ENCODE results near the gene TPST2.

The TPST2 gene

DNA sequence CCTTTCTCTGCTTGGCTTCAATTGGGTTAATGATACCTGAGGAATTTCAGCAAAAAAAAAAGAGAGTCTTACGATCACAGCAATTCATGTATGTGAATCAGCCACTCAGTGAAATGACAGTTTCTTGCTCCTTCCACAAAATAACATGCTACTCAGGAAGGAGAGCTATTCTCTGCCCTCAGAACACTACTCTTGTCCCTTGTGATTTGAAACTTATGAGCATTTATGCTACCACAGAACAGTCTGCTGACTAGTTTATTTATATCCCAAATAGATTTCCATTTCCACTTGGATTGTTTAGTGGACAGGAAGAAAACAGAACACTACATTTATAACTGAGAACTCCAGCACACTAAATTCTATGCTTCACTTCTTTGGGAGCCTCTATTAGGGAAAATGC lies 86.2 kb downstream of the TPST2 start:
- no peak for DNase-seq (ENCODE audit: extremely low read depth in 1 of 2, low read depth in 1 of 2)

DNA sequence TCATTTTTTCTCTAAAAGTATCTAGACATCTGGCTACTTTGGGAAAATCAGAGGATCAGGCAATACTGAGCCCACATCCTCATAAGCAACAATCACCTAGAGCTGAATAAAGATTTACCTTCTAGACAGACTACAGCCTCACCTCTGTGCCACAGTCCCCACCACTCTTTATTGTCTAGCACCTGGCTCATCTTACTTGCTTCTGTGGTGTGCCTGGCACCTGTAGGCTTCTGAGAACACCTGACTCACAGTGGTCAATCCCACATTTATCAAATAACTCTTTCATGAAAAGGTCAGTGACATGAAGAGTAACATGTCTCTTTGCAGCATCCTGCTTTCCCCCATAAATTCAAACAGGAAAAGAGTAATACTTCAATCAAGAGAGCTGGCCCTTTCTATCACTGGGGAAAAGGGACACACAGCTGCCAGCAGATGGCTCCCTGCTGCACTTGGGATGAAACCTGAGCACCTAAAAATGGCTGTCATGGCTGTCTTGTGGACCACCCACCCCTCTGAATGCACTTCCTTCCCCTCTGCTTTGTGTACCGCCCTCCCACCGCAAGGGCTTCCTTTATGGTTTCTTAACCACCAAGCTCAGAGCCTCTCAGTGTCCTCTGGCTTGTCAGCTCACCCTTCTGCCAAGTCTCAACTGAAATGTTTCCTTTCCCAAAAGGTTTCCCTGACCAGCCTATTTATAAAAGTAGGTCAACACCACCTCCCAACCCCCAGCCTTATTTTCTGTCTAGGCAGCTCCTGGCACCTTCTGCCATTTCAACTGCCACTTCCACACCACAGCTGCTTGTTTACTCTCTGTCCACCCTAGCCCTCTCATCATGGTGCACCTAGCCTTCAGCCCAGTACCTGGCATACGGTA lies 87.0 kb downstream of the TPST2 start:
- peak; percentile 33 to 47 for DNase-seq (ENCODE audit: extremely low read depth in 1 of 2, low read depth in 1 of 2)

DNA sequence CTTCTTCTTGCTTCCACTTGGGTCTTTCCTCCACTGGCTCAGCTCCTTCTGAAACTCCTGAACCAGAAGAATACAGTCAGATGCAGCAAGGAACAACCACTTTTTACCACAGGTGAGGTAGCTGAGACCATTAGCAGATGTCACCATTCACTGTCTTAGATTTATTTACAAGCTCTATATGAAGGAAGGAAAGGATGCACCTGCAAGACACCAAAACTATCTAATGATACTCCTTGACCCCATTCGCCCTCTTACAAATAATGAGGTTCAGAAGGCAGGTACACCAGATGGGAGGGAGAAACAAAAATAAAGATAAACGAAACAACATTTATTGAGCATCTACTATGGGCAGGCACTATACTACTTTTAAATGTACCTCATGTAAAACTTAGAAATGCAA lies 87.9 kb downstream of the TPST2 start:
- DNase-seq (ENCODE audit: extremely low read depth in 1 of 2, low read depth in 1 of 2), result no peak

DNA sequence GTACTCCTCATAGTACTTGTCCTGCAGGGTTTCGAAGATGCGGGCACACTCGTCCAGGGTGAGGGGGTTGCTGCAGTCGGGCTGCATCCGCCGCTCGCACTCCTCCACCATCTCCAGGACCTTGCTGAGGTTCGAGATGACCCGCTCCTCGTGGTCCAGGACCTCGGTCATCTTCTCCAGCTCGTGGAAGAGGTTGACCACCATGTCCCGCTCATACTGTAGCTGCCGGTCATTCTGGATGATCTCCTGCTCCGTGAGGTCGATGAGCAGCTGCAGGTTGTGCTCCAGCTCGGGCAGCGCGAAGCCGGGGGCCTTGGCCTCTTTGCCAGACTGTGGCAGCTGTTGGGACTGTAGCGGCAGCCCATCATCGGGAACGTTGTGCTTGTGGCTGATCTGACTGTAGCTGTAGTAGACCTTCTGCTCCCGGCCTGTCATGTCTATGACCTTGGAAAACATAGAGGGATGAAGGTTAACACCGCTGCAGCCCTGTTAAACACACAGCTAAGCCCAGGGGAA lies 90.7 kb downstream of the TPST2 start:
- no peak for DNase-seq (ENCODE audit: extremely low read depth in 1 of 2, low read depth in 1 of 2)

DNA sequence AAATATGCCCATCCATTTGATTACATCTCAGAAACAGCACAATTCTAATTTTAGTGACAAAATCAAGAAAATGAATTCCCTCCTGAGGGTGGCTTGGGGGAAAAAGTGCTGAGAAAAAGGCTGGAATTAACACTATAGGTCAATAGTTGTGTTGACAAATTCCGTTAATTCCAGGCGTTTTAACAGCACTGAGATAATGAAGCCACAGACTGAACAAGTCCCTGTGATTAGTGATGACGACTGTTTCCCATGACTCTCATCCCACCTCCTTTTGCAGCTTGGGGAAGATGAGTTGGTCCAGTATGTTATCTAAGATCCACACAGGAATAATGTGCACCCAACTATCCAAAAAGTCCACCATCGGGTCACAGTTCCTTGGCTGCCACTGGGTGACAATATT lies 93.5 kb downstream of the TPST2 start:
- DNase-seq (ENCODE audit: extremely low read depth in 1 of 2, low read depth in 1 of 2), result no peak

DNA sequence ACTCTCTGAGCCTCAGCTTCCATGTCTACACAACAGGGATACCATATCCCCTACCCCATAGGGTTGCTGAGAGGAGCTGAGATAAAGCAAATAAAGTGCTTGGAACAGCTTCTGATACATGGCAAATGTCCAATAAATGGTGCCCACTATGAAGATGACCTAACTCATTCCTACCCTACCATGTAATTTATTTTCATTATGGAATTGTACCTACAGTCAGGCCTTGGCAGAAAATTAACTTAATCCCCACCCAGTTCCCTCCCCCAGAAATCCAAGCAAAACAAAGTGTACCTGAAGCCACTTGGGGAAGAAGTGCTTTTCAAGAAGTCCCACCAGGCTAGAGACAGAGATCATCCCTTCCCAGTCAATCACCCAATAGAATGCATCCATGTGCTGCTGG lies 95.4 kb downstream of the TPST2 start:
- DNase-seq (ENCODE audit: extremely low read depth in 1 of 2, low read depth in 1 of 2), result no peak

DNA sequence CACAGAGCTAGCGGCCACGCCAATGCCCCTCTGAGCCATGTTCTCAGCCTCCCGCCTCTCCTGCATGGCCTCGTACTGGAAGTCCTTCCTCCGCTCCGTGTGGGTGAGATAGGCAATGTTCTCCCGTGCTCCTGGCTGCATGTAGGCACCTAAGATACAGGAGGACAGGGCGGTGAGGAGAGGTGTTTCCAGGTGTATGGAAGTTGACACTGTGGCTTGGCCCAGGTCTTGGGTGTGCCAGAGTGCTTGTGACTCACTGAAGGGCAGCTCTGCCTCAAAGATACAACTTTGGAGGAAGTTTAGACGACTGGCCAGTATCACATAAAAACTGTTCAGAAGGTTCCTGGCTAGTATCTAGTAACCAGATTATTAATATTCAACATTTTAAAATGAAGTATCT lies 97.7 kb downstream of the TPST2 start:
- no peak for DNase-seq (ENCODE audit: extremely low read depth in 1 of 2, low read depth in 1 of 2)

DNA sequence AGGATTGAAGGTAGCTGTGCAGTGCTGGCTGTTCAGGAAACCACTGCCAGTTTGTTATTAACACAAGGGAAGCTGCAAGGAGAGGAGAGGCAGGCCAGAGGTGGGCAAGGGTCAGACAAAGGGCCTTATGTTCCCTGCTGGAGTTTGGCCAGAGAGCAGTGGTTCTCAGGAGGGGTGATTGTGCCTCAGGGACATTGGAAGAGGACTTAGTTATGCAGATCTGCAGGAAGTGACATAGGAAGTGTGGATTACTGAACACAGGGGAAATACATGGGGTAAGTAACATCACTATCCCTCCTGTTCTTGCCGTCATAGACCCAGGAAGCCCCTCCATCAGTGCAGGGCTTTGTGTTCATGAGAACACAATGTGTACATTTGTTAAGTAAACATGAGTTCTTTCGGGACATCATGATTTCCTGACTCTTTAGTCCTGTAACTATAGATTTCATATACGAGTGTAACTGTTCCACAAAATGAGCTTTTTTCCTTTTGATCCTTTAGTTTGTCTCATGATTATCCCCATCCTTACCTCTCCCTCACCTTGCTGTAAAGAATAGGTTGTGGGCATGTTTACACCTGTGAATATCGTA lies 100.4 kb downstream of the TPST2 start:
- DNase-seq (ENCODE audit: extremely low read depth in 1 of 2, low read depth in 1 of 2), result no peak

DNA sequence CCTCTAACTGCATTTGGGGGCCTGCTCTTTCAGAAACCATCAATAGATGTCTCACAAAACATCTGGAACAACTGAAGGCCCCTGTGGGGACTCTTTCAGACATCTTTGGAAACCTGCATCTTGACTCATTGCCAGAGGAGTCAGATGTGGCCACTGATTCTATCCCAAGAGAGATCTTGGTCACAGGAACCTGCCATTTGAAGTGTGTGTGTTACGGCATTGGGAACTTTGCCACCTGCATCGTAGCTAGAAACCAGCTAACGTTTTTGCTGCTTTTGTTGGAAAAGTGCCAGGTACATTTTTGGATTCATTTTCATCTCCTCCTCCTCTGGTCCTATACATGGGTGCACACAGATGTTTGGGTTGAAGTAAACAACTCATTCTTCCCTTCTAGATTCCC lies 101.9 kb downstream of the TPST2 start:
- no peak for DNase-seq (ENCODE audit: extremely low read depth in 1 of 2, low read depth in 1 of 2)

DNA sequence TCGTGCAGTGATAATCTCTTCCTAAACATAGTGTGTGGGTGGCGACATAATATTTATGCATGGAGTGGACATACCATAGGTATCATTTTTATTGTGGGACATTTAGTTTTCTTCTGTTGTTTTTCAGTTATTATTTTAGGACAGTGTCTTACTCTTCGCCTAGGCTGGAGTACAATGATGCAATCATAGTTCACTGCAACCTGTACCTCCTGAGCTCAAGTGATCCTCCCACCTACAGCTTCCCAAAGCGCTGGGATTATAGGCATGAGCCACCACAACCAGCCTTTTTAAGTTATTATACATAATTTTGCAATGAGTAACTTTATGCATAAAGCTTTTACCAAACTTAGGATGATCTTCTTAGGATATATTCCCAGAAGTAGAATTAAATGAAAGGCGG lies 103.5 kb downstream of the TPST2 start:
- no peak for DNase-seq (ENCODE audit: extremely low read depth in 1 of 2, low read depth in 1 of 2)

DNA sequence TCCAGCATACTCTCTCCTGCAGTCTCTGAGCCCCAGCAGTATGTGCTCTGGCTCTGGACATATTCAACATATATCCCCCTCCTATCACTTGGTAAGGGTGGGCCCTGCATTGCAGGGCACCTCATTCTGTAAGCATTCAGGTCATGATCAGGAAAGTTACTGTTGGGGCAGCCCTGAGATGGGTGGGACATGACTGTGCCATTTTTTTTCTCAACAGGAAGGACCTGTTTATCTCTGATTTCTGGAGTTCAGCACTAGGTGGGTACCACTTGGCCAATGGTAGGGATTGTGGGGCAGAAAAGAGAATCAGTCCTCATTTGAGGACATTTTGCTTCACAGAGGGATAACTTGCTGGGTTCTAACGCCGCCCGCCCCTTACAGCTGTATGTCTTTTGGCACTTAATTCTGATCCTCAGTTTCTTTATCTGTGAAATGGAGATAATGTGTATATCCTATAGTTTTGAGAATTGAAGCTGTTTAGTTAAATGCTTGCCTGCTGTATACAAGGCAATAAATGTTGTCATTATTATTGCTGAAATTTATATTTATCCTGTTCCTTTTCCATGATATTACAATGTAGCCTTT lies 104.0 kb downstream of the TPST2 start:
- no peak for DNase-seq (ENCODE audit: extremely low read depth in 1 of 2, low read depth in 1 of 2)

DNA sequence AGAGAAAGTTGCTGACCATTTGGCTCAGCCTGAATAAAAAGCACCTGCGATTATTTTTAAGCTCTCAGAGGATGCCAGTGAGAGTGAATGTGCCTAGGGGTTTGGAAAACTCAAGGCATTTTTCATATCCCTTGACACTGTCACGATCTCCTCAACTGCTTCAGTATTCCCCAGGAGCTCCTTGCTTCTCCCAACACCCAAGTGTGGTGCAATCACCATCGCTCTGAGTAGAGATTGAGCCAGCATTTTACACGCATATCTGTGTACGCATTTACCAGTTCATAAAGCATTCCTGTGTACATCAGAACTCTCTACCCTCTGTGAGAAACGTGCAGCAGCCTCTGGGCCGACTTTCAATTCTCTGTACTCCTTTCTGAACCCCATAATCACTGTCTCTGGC lies 104.9 kb downstream of the TPST2 start:
- DNase-seq (ENCODE audit: extremely low read depth in 1 of 2, low read depth in 1 of 2), result no peak

DNA sequence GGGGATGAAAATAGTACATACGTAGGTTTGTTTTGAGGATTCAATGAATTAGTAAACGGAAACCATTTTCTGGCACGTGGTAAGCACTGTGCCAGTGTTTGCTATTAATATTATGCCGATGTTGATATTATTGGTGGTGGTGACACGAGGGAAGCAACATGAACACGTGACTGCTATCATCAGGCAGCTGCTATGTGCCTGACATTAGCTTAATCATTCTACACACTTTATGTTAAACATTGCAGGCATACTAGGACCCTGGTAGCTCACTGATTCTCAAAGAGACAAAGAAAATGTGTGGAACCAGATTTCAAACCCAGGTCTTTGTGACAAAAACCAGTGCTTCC lies 105.6 kb downstream of the TPST2 start:
- no peak for DNase-seq (ENCODE audit: extremely low read depth in 1 of 2, low read depth in 1 of 2)

DNA sequence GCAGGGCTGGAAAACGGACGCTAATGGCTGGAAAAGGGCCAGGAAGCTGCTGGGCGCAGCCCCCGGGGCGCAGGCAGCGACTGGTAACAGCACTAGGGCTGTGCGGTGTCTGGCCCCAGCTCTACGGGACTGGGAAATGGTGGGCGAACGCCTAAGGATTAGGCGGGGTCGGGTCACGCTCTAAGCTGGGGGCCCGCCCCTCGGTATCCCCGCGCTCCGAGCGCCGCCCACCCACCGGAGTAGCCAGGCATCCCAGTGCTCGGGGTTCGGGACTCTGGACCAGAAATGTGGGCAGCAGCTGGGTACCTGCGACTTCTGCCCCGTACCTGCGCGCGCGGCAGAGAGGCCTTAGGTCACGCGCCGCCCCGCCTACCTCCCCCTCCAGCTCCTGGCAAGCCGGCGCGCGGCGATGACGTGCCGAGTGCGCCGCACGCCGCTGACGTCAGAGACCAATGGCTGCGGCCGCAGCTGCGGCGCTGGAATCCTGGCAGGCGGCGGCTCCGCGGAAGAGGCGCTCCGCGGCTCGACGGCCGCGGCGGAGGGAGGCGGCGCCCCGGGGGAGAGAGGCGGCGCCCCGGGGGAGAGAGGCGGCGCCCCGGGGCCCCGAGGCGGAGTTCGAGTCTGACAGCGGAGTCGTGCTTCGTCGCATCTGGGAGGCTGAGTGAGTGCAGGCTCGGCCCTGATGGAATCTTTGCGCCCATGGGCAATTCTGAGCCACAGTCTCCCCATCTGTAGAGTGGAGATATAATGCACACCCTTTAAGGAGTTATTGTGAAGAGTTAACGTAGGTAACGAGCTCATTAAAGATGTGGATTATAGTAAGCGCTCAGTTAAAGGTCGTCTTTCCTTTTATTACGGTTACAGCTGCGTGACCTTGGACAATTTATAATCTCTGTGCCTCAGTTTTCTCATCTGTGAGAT lies 106.2 kb downstream of the TPST2 start, which contains the start of the genes HPS4 and SRRD:
Gene HPS4 (minus strand): TSS at position 345 of the 921 bp plus-strand sequence. CDS start 2,021 bp downstream, outside the sequence.
Gene SRRD (plus strand): TSS at position 439 of the 921 bp plus-strand sequence. CDS start 14 bp downstream, at position 453.
- peak; percentile 79 to 87 for DNase-seq (ENCODE audit: extremely low read depth in 1 of 2, low read depth in 1 of 2)

DNA sequence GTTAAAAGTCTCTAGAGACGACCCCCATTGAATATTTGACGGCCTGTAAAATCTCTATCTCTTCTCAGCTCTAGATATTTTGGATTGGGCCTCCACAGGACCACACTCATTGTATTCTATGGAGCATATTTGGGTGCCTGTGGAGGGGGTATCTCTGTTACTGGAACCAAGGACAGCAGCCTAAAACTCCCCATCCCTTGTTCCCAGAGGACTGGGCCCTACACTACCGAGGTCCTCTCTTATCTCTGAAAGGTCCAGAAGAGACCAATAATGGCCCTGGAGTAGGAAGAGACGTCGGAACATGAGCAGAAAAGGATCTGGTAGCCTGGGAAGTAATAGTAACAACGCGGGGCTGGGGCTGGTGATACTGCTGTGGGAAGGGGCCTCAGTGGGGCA lies 106.9 kb downstream of the TPST2 start:
- no peak for DNase-seq (ENCODE audit: extremely low read depth in 1 of 2, low read depth in 1 of 2)

DNA sequence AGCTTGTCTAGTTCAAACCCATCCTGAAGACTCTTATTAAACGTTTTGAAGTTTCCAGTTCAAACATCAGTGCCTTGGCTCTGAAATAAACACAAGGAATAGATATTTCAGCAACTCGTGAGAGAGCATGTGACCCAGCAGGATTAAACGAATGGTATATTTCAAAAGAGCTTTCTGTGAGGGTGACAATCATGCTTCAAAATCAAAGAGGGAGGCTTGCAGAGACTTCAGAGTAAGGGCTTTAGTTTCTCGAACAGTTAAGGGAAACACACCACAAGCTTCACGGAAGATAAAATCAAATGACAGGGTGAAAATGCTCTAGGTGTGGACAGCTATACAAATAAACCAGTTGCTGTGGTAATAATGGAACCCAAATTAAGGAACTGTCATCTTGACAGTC lies 107.8 kb downstream of the TPST2 start:
- DNase-seq (ENCODE audit: extremely low read depth in 1 of 2, low read depth in 1 of 2), result no peak

DNA sequence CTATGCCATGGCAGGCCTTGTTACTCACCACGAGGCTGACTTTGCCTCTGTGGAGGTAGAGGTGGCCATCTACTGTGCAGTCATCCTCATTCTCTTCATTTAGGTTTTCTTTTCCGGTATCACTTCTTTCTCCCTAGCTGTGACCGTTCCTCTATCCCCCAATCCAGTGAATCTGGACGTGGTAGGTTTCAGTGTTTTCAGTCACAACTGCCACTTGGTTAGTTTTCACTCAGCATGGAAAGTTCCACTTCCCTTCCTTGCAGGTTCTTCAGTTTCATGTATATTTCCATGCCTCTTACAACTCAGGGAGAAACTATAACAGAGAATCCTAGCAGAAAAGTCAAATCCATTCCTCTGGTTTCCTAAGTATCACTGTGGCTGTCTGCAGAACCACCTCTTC lies 108.2 kb downstream of the TPST2 start:
- DNase-seq (ENCODE audit: extremely low read depth in 1 of 2, low read depth in 1 of 2), result no peak

DNA sequence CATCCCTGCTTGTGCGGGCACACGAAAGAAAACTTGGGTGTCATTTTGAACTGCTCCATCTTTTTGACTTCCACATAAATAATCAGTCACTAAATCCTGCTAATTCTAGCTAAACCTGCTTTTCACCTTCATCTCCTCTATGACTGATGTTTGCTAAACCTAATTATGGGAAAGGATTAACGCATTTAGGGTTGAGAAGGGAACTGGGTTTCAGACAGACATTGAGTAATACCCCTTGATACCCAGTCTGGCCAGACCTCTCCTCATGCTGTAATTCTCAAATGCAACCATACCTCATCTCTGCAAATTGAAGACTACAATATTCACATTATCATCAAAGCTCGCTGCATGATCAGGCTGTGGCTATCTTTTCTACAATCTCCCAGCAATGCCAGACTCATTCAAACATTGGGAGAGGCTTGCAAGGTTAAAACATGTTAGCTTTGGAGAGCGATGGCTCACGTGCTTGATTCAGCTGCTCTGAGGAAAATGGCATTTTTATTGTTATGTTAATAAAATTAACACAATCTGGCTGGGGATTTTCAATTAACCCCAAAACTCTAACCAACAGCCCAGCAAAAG lies 108.7 kb downstream of the TPST2 start:
- DNase-seq (ENCODE audit: extremely low read depth in 1 of 2, low read depth in 1 of 2), result no peak

DNA sequence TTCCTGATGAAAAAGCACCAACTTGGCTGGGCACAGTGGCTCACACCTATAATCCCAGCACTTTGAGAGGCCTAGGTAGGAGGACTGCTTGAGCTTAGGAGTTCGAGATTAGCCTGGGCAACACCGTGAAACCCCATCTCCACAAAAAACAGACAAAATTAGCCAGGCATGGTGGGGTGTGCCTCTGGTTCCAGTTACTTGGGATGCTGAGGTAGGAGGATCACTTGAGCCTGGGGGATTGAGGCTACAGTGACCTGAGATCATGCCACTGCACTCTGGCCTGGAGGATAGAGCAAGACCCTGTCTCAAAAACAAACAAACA lies 109.4 kb downstream of the TPST2 start:
- no peak for DNase-seq (ENCODE audit: extremely low read depth in 1 of 2, low read depth in 1 of 2)

DNA sequence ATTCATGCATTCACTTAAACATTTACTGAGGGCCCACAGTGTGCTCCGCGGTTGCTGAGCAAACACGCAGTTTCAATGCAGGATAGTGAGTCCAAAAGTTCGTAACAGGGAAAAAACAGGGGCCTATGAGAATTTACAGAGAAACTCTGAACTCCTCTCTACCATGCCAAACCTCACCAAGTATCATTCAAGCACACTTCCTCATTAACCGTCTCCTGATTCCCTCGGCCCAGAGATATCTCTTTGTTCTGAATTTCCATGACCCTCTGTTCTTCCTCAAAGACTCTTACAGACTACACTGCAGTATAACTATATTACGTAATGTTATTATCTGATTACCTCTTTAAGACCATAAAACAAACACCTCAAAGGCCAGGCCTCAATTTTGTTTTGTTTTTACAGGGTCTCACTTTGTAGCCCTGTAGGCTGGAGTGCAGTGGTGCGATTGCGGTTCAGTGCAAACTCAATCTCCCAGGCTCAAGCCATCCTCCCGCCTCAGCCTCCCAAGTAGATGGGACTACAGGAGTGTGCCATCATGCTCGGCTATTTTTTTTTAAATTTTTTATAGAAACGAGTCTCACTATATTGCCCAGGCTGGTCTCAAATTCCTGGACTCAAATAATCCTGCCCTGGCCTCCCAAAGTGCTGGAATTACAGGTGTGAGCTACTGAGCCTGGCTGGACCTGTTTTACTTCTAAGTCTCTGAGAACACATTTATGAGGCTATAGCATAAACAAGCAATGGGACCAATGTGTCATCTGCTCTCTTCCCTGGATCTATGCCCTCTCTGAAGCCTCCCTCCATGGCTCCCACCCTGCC lies 109.9 kb downstream of the TPST2 start:
- DNase-seq (ENCODE audit: extremely low read depth in 1 of 2, low read depth in 1 of 2), result no peak
